ENCODE data around the gene OLA1.

- TF ChIP-seq CTCF (IDR thresholded peaks at IDR 0.05; ENCODE audit: insufficient read depth, low read length, poor library complexity, severe bottlenecking) (no peak), EZH2phosphoT487 (conservative IDR thresholded peaks at IDR 0.05; ENCODE audit: low read length) (no peak)
These were observed 164.4 kb downstream of the OLA1 start for GRCh38 chr2:174083843-174084458.
